GM12878 (cell line): ENCODE data around the gene YY1.

Experiments used
- CTCF ChIP-seq, 3 experiments: IDR thresholded peaks in 2 of 3; conservative IDR thresholded peaks in 1 of 3; 2 replicates each; pipeline ENCODE4 v1.5.1; 2011; ENCODE audit warnings: low read depth in 3 of 3, low read length in 3 of 3, mild to moderate bottlenecking in 3 of 3, control low read depth in 2 of 3, moderate library complexity in 2 of 3, inconsistent platforms in 1 of 3, mixed read lengths in 1 of 3; ENCODE audit not compliant: control insufficient read depth in 2 of 3, insufficient read depth in 1 of 3; ENCODE audit errors: extremely low read depth in 1 of 3
- EZH2 ChIP-seq: IDR thresholded peaks from 2 replicates; pipeline ENCODE4 v1.6.1; 2012; ENCODE audit warnings: low read depth, mild to moderate bottlenecking, control low read depth, inconsistent platforms, low read length, borderline replicate concordance; ENCODE audit not compliant: control insufficient read depth
- JUNB ChIP-seq: IDR thresholded peaks from 2 replicates; pipeline ENCODE4 v1.6.1; 2016; ENCODE audit warnings: antibody characterized with exemption, mild to moderate bottlenecking
- MAX ChIP-seq: IDR thresholded peaks from 2 replicates; pipeline ENCODE4 v1.6.1; 2012; ENCODE audit warnings: low read depth, low read length, improper control_type of control experiment
- MEF2B ChIP-seq: fragments of 450-650 bp; IDR thresholded peaks from 2 replicates; pipeline ENCODE4 v1.6.1; 2018; ENCODE audit warnings: mild to moderate bottlenecking, moderate library complexity; ENCODE audit not compliant: partially characterized antibody, poor library complexity, severe bottlenecking
- RBBP5 ChIP-seq: fragments of 200-600 bp; sonication (generic); conservative IDR thresholded peaks from 2 replicates; pipeline ENCODE4 v1.6.1; 2016
- SIX5 ChIP-seq: IDR thresholded peaks from 2 replicates; pipeline ENCODE4 v1.6.1; 2011; ENCODE audit warnings: mild to moderate bottlenecking, low read depth, low read length, moderate library complexity; ENCODE audit not compliant: severe bottlenecking
- TAF1 ChIP-seq: IDR thresholded peaks from 2 replicates; pipeline ENCODE4 v1.6.1; 2011; ENCODE audit warnings: mild to moderate bottlenecking, low read depth, low read length, borderline replicate concordance
- YBX1 ChIP-seq: fragments of 450-650 bp; IDR thresholded peaks from 2 replicates; pipeline ENCODE4 v1.6.1; 2016; ENCODE audit warnings: antibody characterized with exemption
- ZNF384 ChIP-seq: IDR thresholded peaks from 2 replicates; pipeline ENCODE4 v1.6.1; 2012; ENCODE audit warnings: low read depth, mild to moderate bottlenecking, low read length, improper control_type of control experiment, borderline replicate concordance

- TF ChIP-seq JUNB (no peak), EZH2 (no peak), SIX5 (no peak), YBX1 (no peak), ZNF384 (no peak), MAX (no peak), RBBP5 (no peak), MEF2B (no peak), CTCF (IDR thresholded peaks at IDR 0.05 in 2 of 3, conservative IDR thresholded peaks at IDR 0.05 in 1 of 3; ENCODE audit: control insufficient read depth in 2 of 3, extremely low read depth in 1 of 3, insufficient read depth in 1 of 3, low read depth in 3 of 3, low read length in 3 of 3) (no peak), TAF1 (no peak)
Observed at GRCh38 chr14:100261621-100262020, 22.7 kb downstream of the YY1 start.
